GM18861 (cell line): ENCODE results near the gene CYTH2.
A peak's percentile ranks its signal among the peaks of the same experiment; 100 is the strongest.

Experiments used
- ATAC-seq: cut with Tn5 transposase; IDR thresholded peaks from one replicate; pipeline ENCODE4 v1.9.1; 2021; ENCODE audit not compliant: unreplicated experiment

CYTH2 gene

GRCh38 chr19:48469289-48469881 lies at the start of gene CYTH2:
Gene CYTH2 (plus strand): TSS chr19:48469369. CDS start chr19:48469508, 139 bp downstream.
- ATAC-seq = no peak

GRCh38 chr19:48421548-48421947 lies 47.6 kb upstream of the CYTH2 start:
- ATAC-seq = no peak

GRCh38 chr19:48424694-48425219 lies 44.4 kb upstream of the CYTH2 start:
- ATAC-seq = no peak

- no peak for ATAC-seq
Observed at GRCh38 chr19:48428670-48429069, 40.5 kb upstream of the CYTH2 start.

- no peak for ATAC-seq
Observed at GRCh38 chr19:48433337-48433736, 35.8 kb upstream of the CYTH2 start.

GRCh38 chr19:48436586-48436985 lies 32.6 kb upstream of the CYTH2 start:
- ATAC-seq = no peak

- ATAC-seq = no peak
Observed at GRCh38 chr19:48441360-48442050, 27.7 kb upstream of the CYTH2 start.

- ATAC-seq = no peak
Observed at GRCh38 chr19:48442116-48443035, 26.8 kb upstream of the CYTH2 start.

- ATAC-seq = no peak
Observed at GRCh38 chr19:48443256-48443655, 25.9 kb upstream of the CYTH2 start.

GRCh38 chr19:48443731-48444128 lies 25.4 kb upstream of the CYTH2 start:
- ATAC-seq = no peak

GRCh38 chr19:48444129-48444935 lies 24.8 kb upstream of the CYTH2 start:
- no peak for ATAC-seq

- ATAC-seq = no peak
Observed at GRCh38 chr19:48444936-48445200, 24.3 kb upstream of the CYTH2 start.

- ATAC-seq = peak; percentile 24
Observed at GRCh38 chr19:48445256-48445605, 23.9 kb upstream of the CYTH2 start.

- peak; percentile 84 for ATAC-seq
Observed at GRCh38 chr19:48445606-48446481, 23.3 kb upstream of the CYTH2 start, which contains the start of gene GRWD1. Gene GRWD1 (plus strand): TSS chr19:48445983. CDS start chr19:48446006, 23 bp downstream.

- no peak for ATAC-seq
Observed at GRCh38 chr19:48446579-48446978, 22.6 kb upstream of the CYTH2 start.

- no peak for ATAC-seq
Observed at GRCh38 chr19:48448563-48448962, 20.6 kb upstream of the CYTH2 start.

GRCh38 chr19:48450441-48450840 lies 18.7 kb upstream of the CYTH2 start:
- no peak for ATAC-seq

GRCh38 chr19:48450863-48451262 lies 18.3 kb upstream of the CYTH2 start:
- no peak for ATAC-seq

- no peak for ATAC-seq
Observed at GRCh38 chr19:48451624-48452023, 17.5 kb upstream of the CYTH2 start.
